ENCODE data around the gene CSTA.

The CSTA gene, protein sequence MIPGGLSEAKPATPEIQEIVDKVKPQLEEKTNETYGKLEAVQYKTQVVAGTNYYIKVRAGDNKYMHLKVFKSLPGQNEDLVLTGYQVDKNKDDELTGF

GRCh38 chr3:122324871-122325323, at the start of gene CSTA:
TSS of gene CSTA (plus strand) at chr3:122325248. CDS start at chr3:122325293, 45 bp downstream.
- no peak for FAIRE-seq

DNA sequence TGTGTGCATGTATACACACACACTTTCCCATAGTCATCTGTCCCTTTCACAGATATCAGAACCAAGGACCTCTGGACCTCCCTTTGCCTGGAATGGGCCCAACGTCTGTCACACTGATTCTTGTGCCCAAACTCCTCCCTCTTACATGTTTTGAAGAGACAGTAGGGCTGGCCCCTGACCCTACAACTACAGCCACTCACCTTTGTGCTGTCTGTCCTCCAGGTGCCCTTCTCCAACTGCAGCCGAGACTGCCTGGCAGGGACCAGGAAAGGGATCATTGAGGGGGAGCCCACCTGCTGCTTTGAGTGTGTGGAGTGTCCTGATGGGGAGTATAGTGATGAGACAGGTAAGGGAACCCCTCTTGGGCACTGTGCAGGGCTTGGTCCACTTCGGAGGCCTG, 43.2 kb upstream of the CSTA start:
- no peak for FAIRE-seq

- FAIRE-seq, result no peak
Measured at GRCh38 chr3:122283796-122284445, 41.1 kb upstream of the CSTA start.

DNA sequence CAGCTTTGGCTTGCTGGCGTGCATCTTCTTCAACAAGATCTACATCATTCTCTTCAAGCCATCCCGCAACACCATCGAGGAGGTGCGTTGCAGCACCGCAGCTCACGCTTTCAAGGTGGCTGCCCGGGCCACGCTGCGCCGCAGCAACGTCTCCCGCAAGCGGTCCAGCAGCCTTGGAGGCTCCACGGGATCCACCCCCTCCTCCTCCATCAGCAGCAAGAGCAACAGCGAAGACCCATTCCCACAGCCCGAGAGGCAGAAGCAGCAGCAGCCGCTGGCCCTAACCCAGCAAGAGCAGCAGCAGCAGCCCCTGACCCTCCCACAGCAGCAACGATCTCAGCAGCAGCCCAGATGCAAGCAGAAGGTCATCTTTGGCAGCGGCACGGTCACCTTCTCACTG, 40.6 kb upstream of the CSTA start:
- no peak for FAIRE-seq

- FAIRE-seq, result no peak
Measured at GRCh38 chr3:122294359-122294758, 30.7 kb upstream of the CSTA start.

DNA sequence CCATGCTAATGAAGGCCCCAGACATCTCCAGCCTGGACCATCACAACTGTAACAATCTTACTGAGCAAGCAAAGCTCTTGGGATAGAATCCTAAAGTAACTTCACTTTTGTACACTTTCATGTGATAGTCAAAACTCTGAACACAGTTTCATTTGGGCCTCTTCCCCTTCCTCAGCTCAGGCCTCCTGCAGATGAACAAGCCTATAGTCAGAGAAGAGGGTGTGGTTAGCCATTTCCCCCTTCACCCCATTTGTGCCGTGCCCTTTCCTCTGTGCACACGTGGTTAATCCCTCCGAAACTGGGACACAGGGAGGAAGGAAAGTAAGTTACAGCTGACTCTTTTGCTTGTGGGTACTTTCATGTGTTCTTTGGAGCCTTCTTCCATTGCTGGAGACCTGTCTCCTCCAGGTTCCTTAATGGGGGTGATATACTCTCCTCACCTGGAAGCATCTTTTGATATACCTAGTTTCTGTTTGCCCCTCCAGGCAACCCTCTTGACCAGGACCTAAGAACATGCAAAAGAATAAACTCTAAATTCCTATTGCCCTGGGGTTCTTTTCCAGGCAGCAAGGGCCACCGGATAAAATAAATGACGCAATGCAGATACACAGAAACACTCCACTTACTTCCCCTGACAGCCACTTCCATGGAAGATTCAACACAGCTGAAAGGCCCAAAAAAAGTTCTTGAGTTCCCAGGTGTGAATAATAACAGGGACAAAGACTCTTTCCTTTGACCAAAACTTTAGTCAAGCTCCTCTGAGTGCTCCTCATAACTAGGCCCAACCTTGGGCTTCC, 29.6 kb upstream of the CSTA start:
- FAIRE-seq, result no peak

DNA sequence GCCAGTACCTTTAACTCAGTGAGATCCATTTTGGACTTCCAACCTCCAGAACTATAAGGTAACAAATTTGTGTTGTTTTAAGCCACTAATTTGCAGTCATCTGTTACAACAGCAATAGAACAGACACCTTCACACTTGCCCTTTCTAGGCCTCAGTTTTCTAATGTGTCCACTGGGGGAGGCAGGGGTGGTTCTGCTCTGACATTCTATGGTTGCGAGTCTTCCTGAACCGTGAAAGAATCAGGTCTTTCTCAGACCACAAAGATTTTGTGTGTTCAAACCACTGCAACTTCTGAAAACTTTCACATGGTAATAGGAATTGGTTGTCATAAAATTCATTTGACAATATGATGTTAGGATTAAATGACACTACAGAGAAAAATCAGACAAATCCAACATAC, 26.8 kb upstream of the CSTA start:
- FAIRE-seq, result no peak

- FAIRE-seq, result no peak
Measured at GRCh38 chr3:122299215-122299614, 25.8 kb upstream of the CSTA start.

GRCh38 chr3:122299872-122300460, 25.1 kb upstream of the CSTA start:
- FAIRE-seq, result peak; percentile 97

GRCh38 chr3:122301063-122301462, 24.0 kb upstream of the CSTA start:
- FAIRE-seq, result no peak

- FAIRE-seq, result no peak
Measured at GRCh38 chr3:122305818-122306621, 19.0 kb upstream of the CSTA start.

GRCh38 chr3:122306622-122306953, 18.5 kb upstream of the CSTA start:
- no peak for FAIRE-seq

- FAIRE-seq, result no peak
Measured at GRCh38 chr3:122307094-122307687, 17.9 kb upstream of the CSTA start.

DNA sequence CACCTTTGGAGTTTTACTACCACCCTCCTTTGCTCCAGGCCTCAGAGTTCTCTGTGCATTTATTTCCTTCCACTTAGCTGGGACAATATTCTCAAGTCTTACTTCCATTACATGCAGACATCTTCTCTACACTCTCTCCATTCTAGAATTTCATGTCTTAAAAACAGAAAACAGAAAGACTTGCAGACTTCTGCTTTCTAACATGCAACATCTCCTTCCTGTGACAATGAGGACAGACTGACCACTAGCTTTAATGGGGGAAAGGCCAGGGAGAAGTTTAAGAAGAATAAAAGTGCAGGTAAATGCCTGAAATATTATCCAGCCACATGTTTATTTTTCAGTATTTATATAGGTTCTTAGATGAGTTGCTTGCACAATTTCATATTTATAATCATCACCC, 17.1 kb upstream of the CSTA start:
- no peak for FAIRE-seq

DNA sequence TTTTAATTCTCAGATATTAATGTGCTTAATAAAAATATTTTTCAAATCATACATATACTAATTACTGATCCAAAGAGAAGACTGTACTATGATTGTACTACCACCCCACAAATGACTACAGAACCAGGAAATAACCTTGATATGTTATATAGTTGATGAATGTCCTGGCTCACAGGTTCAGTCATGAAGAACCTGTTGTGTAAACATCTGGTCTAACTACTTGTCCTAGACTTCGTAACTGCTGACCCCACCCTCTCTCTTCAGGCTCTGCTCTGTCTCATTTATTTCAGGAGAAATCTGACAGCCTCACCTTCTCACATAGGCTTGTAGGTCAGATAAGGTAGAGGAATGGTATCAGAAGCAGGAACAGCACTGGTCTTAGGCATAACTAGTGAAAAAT, 14.7 kb upstream of the CSTA start:
- FAIRE-seq, result no peak

GRCh38 chr3:122312826-122313225, 12.2 kb upstream of the CSTA start:
- no peak for FAIRE-seq

GRCh38 chr3:122313281-122313680, 11.8 kb upstream of the CSTA start:
- FAIRE-seq, result no peak

DNA sequence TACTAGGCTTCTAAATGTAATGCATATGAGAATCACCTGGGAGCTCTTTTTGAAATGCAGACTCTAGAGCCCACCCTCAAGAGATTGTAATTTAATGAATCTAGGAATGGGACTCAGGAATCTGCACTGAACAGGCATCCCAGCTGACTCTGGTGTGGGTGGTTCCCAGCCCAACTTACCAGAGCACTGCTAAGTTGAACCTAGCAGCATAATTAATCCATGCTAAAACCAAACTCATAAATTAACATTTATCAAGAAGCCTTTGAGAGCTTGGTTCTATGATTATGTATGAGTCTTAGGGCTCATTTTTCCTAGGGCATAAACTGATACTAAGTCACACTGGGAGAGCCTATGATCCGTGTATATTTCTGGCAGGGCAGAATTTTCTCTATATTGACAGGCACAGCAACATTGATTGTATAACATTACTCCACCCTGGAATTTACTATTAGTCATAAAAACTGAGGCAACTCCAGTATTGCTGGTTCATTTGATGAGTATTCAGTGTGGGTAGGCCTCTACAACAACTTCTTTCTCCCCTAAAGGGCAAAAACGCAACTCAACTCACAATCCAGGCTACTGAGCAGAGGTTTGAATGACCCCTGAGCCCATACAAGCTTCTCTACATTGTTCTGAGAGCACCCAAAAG, 10.7 kb upstream of the CSTA start:
- no peak for FAIRE-seq

- FAIRE-seq, result no peak
Measured at GRCh38 chr3:122315619-122316018, 9.4 kb upstream of the CSTA start.

- no peak for FAIRE-seq
Measured at GRCh38 chr3:122316368-122316767, 8.7 kb upstream of the CSTA start.

- no peak for FAIRE-seq
Measured at GRCh38 chr3:122318620-122319019, 6.4 kb upstream of the CSTA start.

Data from A204.1 (cell line).